HepG2 (cell line): Measurements from ENCODE around the gene TAB2. TPM values are rescaled to one million over a fixed set of nuclear protein-coding genes. Genes with fewer than 3 reads are reported as not detected.
A peak's percentile ranks its signal among the peaks of the same experiment; 100 is the strongest.

Experiments
- ATAC-seq: fragments of 200-7000 bp; cut with Tn5 transposase; 3 replicates; pipeline ENCODE4 v1.9.1; 2020; ENCODE audit warnings: mild to moderate bottlenecking, moderate library complexity
- BruUV-seq: library from RNA; stranded (reverse); fragments of 400-500 nt; replicated peaks from 2 replicates; lab custom pipeline; 2021; lab: Mats Ljungman, UMichigan
- CTCF ChIA-PET: fragments of 300-600 bp; formaldehyde crosslinking; extraction: SDS; loops from one replicate; lab custom pipeline; 2021; ENCODE audit warnings: low total read pairs, inconsistent platforms, low intra/inter-chr PET ratio; lab: Yijun Ruan, JAX
- POLR2A ChIA-PET: fragments of 350-600 bp; sonication (Branson Sonifier 250); formaldehyde crosslinking; loops from one replicate; lab custom pipeline; 2020; ENCODE audit warnings: antibody characterized with exemption, inconsistent platforms; lab: Yijun Ruan, JAX
- DNase-seq: peaks from one replicate; pipeline ENCODE4 v3.0.0-alpha.2; 2015; ENCODE audit warnings: low spot score
- FAIRE-seq: peaks from 3 replicates; lab custom pipeline; 2011; peaks lifted over from hg19 to GRCh38; lab: Jason Lieb, UNC
- H2AFZ ChIP-seq: one replicate; pipeline ENCODE4 v1.6.1; 2011; ENCODE audit warnings: low read length, inconsistent platforms
- H3K27ac ChIP-seq: fragments of 300-600 bp; 3 replicates; pipeline ENCODE4 v1.8.0; 2011; ENCODE audit warnings: mixed run types, mild to moderate bottlenecking, mixed read lengths, low read length, inconsistent platforms; ENCODE audit not compliant: insufficient read depth; ENCODE audit errors: extremely low read length
- H3K27me3 ChIP-seq, 2 experiments: fragments of 200-600 bp in 1 of 2; 2 replicates in 1 of 2; 3 replicates in 1 of 2; pipeline versions ENCODE4 v1.6.0 to v1.8.0; 2011; ENCODE audit warnings: low read length in 2 of 2, mild to moderate bottlenecking in 2 of 2, moderate library complexity in 2 of 2, inconsistent platforms in 1 of 2; ENCODE audit not compliant: insufficient read depth in 2 of 2, control insufficient read depth in 1 of 2
- H3K36me3 ChIP-seq, 2 experiments: fragments of 200-600 bp in 1 of 2; replicated peaks in 1 of 2; 2 replicates in 1 of 2; 3 replicates in 1 of 2; pipeline versions ENCODE4 v1.5.1 to v1.8.0; 2011; ENCODE audit warnings: low read length in 2 of 2, inconsistent platforms in 1 of 2; ENCODE audit not compliant: insufficient read depth in 2 of 2, control insufficient read depth in 1 of 2
- H3K4me1 ChIP-seq: 2 replicates; pipeline ENCODE4 v1.5.1; 2012; ENCODE audit warnings: low read length, inconsistent platforms; ENCODE audit not compliant: insufficient read depth
- H3K4me2 ChIP-seq: 2 replicates; pipeline ENCODE4 v1.6.0; 2011; ENCODE audit warnings: low read depth, low read length, inconsistent platforms
- H3K4me3 ChIP-seq, 3 experiments: fragments of 200-600 bp in 1 of 3; sonication (generic), shearing (Covaris generic) in 1 of 3; replicated peaks in 1 of 3; 2 replicates each; pipeline ENCODE4 v1.5.1; 2011 to 2016; ENCODE audit warnings: low read length in 3 of 3, inconsistent platforms in 2 of 3, low read depth in 2 of 3, mild to moderate bottlenecking in 2 of 3, control low read depth in 1 of 3, mixed read lengths in 1 of 3; ENCODE audit not compliant: insufficient read depth in 1 of 3
- H3K79me2 ChIP-seq: one replicate; pipeline ENCODE4 v1.6.1; 2011; ENCODE audit warnings: low read length, inconsistent platforms; ENCODE audit not compliant: insufficient read depth
- H3K9ac ChIP-seq: 2 replicates; pipeline ENCODE4 v1.6.0; 2011; ENCODE audit warnings: mild to moderate bottlenecking, low read depth, low read length, inconsistent platforms; ENCODE audit not compliant: insufficient read depth
- H3K9me3 ChIP-seq: 2 replicates; pipeline ENCODE4 v1.5.1; 2012; ENCODE audit warnings: mild to moderate bottlenecking, low read length
- H4K20me1 ChIP-seq: 2 replicates; pipeline ENCODE4 v1.6.0; 2011; ENCODE audit warnings: inconsistent platforms, mild to moderate bottlenecking, low read length, moderate library complexity; ENCODE audit not compliant: insufficient read depth
- ATF7 ChIP-seq, 2 experiments: fragments of 450-650 bp in 1 of 2; sonication (generic) in 1 of 2; formaldehyde crosslinking in 1 of 2; IDR thresholded peaks; 2 replicates each; pipeline versions ENCODE4 v1.4.0 to v1.6.1; 2016 to 2020; ENCODE audit warnings: antibody characterized with exemption in 1 of 2, mild to moderate bottlenecking in 1 of 2, missing genetic modification reagents in 1 of 2
- CBX2 ChIP-seq, 2 experiments: fragments of 200-600 bp in 1 of 2; sonication (generic); formaldehyde crosslinking in 1 of 2; IDR thresholded peaks; 2 replicates each; pipeline versions ENCODE4 v1.7.0 to v1.8.1; 2018 to 2022; ENCODE audit warnings: low read depth in 2 of 2, low read length in 1 of 2, mild to moderate bottlenecking in 1 of 2, missing genetic modification reagents in 1 of 2
- GLI4 ChIP-seq: sonication (generic); formaldehyde crosslinking; IDR thresholded peaks from 2 replicates; pipeline ENCODE4 v1.5.1; 2020; ENCODE audit warnings: missing genetic modification reagents, mild to moderate bottlenecking, moderate library complexity, borderline replicate concordance
- HNRNPLL ChIP-seq: fragments of 200-400 bp; formaldehyde crosslinking; IDR thresholded peaks from 2 replicates; pipeline ENCODE4 v1.6.1; 2017; ENCODE audit warnings: mild to moderate bottlenecking, low read depth, low read length; ENCODE audit not compliant: poor library complexity, severe bottlenecking
- KDM2A ChIP-seq: sonication (generic); formaldehyde crosslinking; IDR thresholded peaks from 2 replicates; pipeline ENCODE4 v1.4.0; 2020; ENCODE audit warnings: low read depth, missing genetic modification reagents, borderline replicate concordance
- PATZ1 ChIP-seq: sonication (generic); formaldehyde crosslinking; IDR thresholded peaks from 2 replicates; pipeline ENCODE4 v1.4.0; 2020; ENCODE audit warnings: missing genetic modification reagents
- SUZ12 ChIP-seq: fragments of 150-350 bp; IDR thresholded peaks from 2 replicates; pipeline ENCODE4 v1.6.1; 2014; ENCODE audit warnings: low read depth, low read length
- ZNF124 ChIP-seq: sonication (generic); formaldehyde crosslinking; IDR thresholded peaks from 2 replicates; pipeline ENCODE4 v1.4.0; 2020; ENCODE audit warnings: missing genetic modification reagents
- ZNF629 ChIP-seq: sonication (generic); formaldehyde crosslinking; conservative IDR thresholded peaks from 2 replicates; pipeline ENCODE4 v1.5.0; 2020; ENCODE audit warnings: missing genetic modification reagents
- WGBS: methylation state at CpG from one replicate; pipeline ENCODE4 v1.1.6; 2017; ENCODE audit warnings: low lambda C conversion rate; 5-methylcytosine and 5-hydroxymethylcytosine counted together
- in situ Hi-C: cut with HindIII; loops from 2 replicates; pipeline ENCODE4 v1.10.0; 2017; ENCODE audit warnings: low pct_unique_long_range_greater_than_20kb; ENCODE audit not compliant: extremely low pct_ligation_motif_present
- intact Hi-C: fragments of 100-400 bp; cut with micrococcal nuclease; formaldehyde crosslinking; loops from one replicate; pipeline ENCODE4 v1.10.0; 2022; ENCODE audit not compliant: unreplicated experiment
- polyA plus RNA-seq, 8 experiments: library from polyadenylated mRNA; depleted of rRNA in 3 of 8; stranded (reverse) in 7 of 8; unstranded in 1 of 8; fragments of >200 nt; fragmentation: Illumina TruSeq in 4 of 8; extraction: Trizol in 4 of 8; gene quantifications; 2 replicates each; pipeline versions ENCODE4 v1.2.1 to v1.2.3, GENCODE V29; 2011 to 2016; ENCODE audit warnings: low read depth in 4 of 8, missing spikeins in 1 of 8, mixed read lengths in 1 of 8; ENCODE audit not compliant: insufficient read depth in 1 of 8
- total RNA-seq, 5 experiments: library from RNA; depleted of rRNA; stranded (reverse); fragments of >200 nt; fragmentation: Illumina TruSeq; extraction: Trizol; gene quantifications; 2 replicates each; pipeline ENCODE4 v1.2.3, GENCODE V29; 2016; ENCODE audit warnings: low read depth in 1 of 5

TAB2 gene
- total and polyA plus RNA-seq, 2 of the 13 experiments (the other 11 are each of a cell fraction or from before 2014, with no cell fraction given): 23.7 to 50.2 TPM

- H3K9ac ChIP-seq: peak overlapping the region; percentile 92
- H3K4me2 ChIP-seq: peak overlapping the region; percentile 87
- peak overlapping the region; percentile 46 for H2AFZ ChIP-seq
- H3K4me3 ChIP-seq: peak overlapping the region; percentile 97 to 99 (median 97)
- peaks cover 31% of the 10 kb centered on the region for H3K79me2 ChIP-seq
- CTCF ChIA-PET: no interaction called here
- in situ Hi-C loops: loop anchor here (10.0 kb wide), 1 partner anchor 281 kb away; no protein-coding TSS in a partner anchor
- peak overlapping the region; percentile 92 for H3K27ac ChIP-seq
- no peaks in the 10 kb centered on the region for H3K9me3 ChIP-seq
- FAIRE-seq: no peak
- DNase-seq: no peak
- peaks cover 2 to 3% of the 10 kb centered on the region in 2 experiments; a peak in 2 of 5 replicates for H3K27me3 ChIP-seq
- H4K20me1 ChIP-seq: peaks cover 25% of the 10 kb centered on the region
- TF ChIP-seq GLI4 (CRISPR knock-in tag) (no peak), KDM2A (CRISPR knock-in tag) (no peak), PATZ1 (CRISPR knock-in tag) (0 out of 2 replicates have a peak, but pooled peaks have one; percentile 50), CBX2 (IDR thresholded peaks at IDR 0.05; ENCODE audit: low read depth, low read length) (peak; percentile 78), CBX2 (CRISPR knock-in tag; IDR thresholded peaks at IDR 0.05; ENCODE audit: low read depth) (no peak), HNRNPLL (no peak), ATF7 (IDR thresholded peaks at IDR 0.05) (no peak), ATF7 (CRISPR knock-in tag; IDR thresholded peaks at IDR 0.05) (no peak), ZNF124 (no peak), ZNF629 (CRISPR knock-in tag) (no peak), SUZ12 (no peak)
- peaks cover 25% of the 10 kb centered on the region for H3K4me1 ChIP-seq
- intact Hi-C loops: loop anchor here (5.0 kb wide), 3 partner anchors 76 to 234 kb away; no protein-coding TSS in a partner anchor
- no peaks in the 10 kb centered on the region for H3K36me3 ChIP-seq
- POLR2A ChIA-PET: interaction anchor here (1.0 to 1.4 kb wide), 3 partner anchors 19 to 86 kb away, joined by 3 to 4 read pairs (median 3); no protein-coding TSS in a partner anchor
- ATAC-seq: no peak
- WGBS: 38% methylated on average over 7 of the region's 7 CpGs
- BruUV-seq: TSS peak; percentile 83
These were observed 1.3 kb upstream of the TAB2 start for GRCh38 chr6:149316108-149316727.
